Esophagus squamous epithelium (tissue), 5 donors: ENCODE results near the gene PLAGL2. TPM values are rescaled to one million over a fixed set of nuclear protein-coding genes. Genes with fewer than 3 reads are reported as not detected.

Experiments
- DNase-seq: peaks from one replicate; lab custom pipeline; 2025; lab: John Stamatoyannopoulos, UW
- H3K27ac ChIP-seq, 4 donors: fragments of 200-600 bp; sonication (generic); one replicate each; pipeline ENCODE4 v1.5.1; 2016 to 2019; ENCODE audit warnings: mild to moderate bottlenecking in 1 of 4
- H3K27me3 ChIP-seq, 4 donors: fragments of 200-600 bp; sonication (generic); 1 replicate in 3 of 4; 2 replicates in 1 of 4; pipeline versions ENCODE4 v1.5.1 to v1.6.0; 2017 to 2021; ENCODE audit warnings: antibody characterized with exemption in 1 of 4
- H3K36me3 ChIP-seq, 3 donors: fragments of 200-600 bp; sonication (generic); one replicate each; pipeline ENCODE4 v1.5.1; 2016 to 2019
- H3K4me1 ChIP-seq, 3 donors: fragments of 200-600 bp; sonication (generic); one replicate each; pipeline ENCODE4 v1.5.1; 2017 to 2019
- H3K4me3 ChIP-seq, 4 donors: fragments of 200-600 bp; sonication (generic); 1 replicate in 3 of 4; 2 replicates in 1 of 4; pipeline ENCODE4 v1.5.1; 2016 to 2019; ENCODE audit warnings: mild to moderate bottlenecking in 2 of 4, moderate library complexity in 1 of 4
- H3K9me3 ChIP-seq, 3 donors: fragments of 200-600 bp; sonication (generic); one replicate each; pipeline ENCODE4 v1.5.1; 2016 to 2019
- POLR2A ChIP-seq, 4 donors: fragments of 450-650 bp; IDR thresholded peaks; one replicate each; pipeline ENCODE4 v1.6.1; 2017; ENCODE audit warnings: antibody characterized with exemption in 4 of 4, mild to moderate bottlenecking in 4 of 4, moderate library complexity in 3 of 4
- WGBS, 2 donors: methylation state at CpG; one replicate each; pipeline ENCODE4 v1.1.5; 2018; 5-methylcytosine and 5-hydroxymethylcytosine counted together
- intact Hi-C: fragments of 100-400 bp; cut with DNase I; formaldehyde crosslinking; loops from one replicate; pipeline ENCODE4 v1.15.0; 2022
- total RNA-seq, 4 donors: library from RNA; depleted of rRNA; stranded (reverse); fragments of >200 nt; gene quantifications; one replicate each; pipeline ENCODE4 v1.1.0, GENCODE V29; 2016
- TF ChIP-seq, protein P1 (sequence below), 6 experiments: fragments of 450-650 bp in 4 of 6; fragments of 200-600 bp in 2 of 6; sonication (generic) in 2 of 6; IDR thresholded peaks; one replicate each; pipeline ENCODE4 v1.5.1; 2016 to 2019; ENCODE audit warnings: antibody characterized with exemption in 6 of 6, mild to moderate bottlenecking in 4 of 6, moderate library complexity in 4 of 6
- donor health status: DM: yes; HTN: yes; CAD: no.

Gene PLAGL2
- total RNA-seq, 4 donors from 2014 or later = 6.2 to 14.0 (median 11.2) TPM

DNA sequence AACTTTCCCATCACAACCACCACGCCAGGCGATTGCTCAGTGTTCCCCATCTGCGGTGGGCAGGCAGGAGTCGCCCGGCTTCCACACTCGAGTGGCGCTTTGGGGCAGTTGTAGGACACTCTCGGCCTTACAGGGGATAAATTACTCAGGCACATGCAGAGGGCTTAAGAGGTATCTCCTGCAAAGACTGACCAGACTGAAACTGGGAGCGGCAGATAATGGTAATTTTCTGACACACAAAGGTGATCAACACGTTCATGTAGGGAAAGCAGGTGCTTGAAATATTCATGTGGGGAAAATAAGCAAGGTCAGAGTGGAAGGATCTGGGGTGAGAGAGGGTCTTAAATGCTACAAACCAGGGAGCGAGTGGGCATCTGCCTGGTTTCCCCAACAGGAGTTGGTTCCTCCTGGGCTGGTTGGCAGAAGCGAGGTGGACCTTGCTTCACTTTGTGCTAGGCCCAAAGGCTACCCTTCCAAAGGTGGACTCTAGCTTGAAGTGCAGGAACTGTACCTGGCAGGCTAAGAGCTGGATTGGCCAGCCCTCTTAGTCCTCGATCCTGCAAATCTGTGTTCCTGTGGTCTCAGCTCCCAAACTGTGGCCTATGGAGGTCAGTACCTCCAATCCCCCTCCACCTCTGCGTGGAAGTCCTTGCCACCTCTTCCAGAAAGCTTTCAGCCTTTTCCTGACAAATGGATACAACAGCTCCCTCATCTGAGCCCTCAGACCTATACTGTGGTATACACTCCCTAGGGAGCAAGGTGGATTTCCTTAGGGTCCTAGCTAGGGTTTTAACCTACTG lies 16.7 kb downstream of the PLAGL2 start:
- no peak for DNase-seq
- peaks cover 0 to 26% (median 1%) of the 10 kb centered on the region in 3 donors for H3K36me3 ChIP-seq
- intact Hi-C loops = no loop called here
- peak overlapping the region; percentile 71 to 83 (median 80) for H3K27ac ChIP-seq
- no peaks in the 10 kb centered on the region for H3K27me3 ChIP-seq
- WGBS, 2 donors = 62 to 64% methylated on average over 7 to 13 of the region's 14 CpGs
- H3K4me3 ChIP-seq = peak overlapping the region; percentile 49 to 75 (median 64)
- H3K4me1 ChIP-seq = peaks cover 8 to 32% (median 12%) of the 10 kb centered on the region in 3 donors
- TF ChIP-seq POLR2A (IDR thresholded peaks at IDR 0.05) = no peak
- TF ChIP-seq, protein P1, sequence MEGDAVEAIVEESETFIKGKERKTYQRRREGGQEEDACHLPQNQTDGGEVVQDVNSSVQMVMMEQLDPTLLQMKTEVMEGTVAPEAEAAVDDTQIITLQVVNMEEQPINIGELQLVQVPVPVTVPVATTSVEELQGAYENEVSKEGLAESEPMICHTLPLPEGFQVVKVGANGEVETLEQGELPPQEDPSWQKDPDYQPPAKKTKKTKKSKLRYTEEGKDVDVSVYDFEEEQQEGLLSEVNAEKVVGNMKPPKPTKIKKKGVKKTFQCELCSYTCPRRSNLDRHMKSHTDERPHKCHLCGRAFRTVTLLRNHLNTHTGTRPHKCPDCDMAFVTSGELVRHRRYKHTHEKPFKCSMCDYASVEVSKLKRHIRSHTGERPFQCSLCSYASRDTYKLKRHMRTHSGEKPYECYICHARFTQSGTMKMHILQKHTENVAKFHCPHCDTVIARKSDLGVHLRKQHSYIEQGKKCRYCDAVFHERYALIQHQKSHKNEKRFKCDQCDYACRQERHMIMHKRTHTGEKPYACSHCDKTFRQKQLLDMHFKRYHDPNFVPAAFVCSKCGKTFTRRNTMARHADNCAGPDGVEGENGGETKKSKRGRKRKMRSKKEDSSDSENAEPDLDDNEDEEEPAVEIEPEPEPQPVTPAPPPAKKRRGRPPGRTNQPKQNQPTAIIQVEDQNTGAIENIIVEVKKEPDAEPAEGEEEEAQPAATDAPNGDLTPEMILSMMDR (IDR thresholded peaks at IDR 0.05) = no peak
- no peaks in the 10 kb centered on the region for H3K9me3 ChIP-seq

DNA sequence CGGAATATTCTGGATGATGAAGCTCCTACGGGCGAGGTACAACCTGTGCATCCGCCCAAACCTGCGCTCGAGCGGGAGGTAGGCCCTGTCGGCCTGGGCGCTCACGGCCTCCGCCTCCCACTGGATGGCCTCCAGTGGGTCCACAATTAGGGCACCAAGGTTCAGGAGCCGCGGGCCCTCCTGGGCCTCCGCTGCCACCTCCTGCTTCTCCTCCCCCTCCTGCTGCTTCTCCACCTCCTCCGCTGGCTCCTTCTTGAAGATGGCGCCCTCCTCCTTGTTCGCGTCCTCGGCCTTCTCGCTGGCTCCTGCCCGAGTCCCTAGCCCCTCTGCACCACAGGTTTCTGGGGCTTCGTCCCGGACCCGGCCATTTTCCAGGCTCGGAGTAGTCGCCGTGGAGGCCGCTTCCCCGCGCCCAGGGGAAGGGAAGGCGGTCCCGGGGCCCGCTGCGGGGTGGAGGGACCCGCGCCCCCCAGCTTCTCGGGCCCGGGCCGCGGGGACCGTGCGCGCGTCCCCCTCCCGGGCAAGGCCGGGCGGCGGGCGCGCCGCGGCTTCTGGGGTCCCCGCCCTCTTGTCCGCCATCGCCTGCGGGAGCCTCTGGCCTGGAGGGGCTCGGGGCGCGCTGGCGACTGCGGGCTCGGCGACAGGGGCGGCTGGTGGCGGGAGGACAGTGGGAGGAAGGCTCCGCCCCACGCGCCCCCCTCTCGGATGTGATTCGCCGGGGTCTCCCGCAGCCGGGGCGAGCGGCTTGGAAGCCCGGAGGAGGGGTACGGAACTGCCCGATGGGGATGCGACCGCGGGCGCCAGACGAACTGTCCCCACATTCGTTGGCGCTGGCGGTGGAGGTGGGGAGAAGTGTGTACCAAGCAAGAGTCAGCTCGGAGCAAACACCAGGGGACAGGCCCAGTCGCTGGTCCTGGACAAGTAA lies 17.6 kb downstream of the PLAGL2 start:
- peak overlapping the region; percentile 49 to 75 (median 64) for H3K4me3 ChIP-seq
- peak overlapping the region; percentile 71 to 83 (median 80) for H3K27ac ChIP-seq
- DNase-seq = no peak
- H3K36me3 ChIP-seq = peaks cover 0 to 18% (median 0%) of the 10 kb centered on the region in 3 donors
- WGBS, 2 donors = 0 to 19% methylated on average over 4 to 28 of the region's 88 CpGs
- no peaks in the 10 kb centered on the region for H3K27me3 ChIP-seq
- H3K9me3 ChIP-seq = no peaks in the 10 kb centered on the region
- TF ChIP-seq, protein P1 (IDR thresholded peaks at IDR 0.05) = no peak
- TF ChIP-seq POLR2A (IDR thresholded peaks at IDR 0.05) = no peak
- H3K4me1 ChIP-seq = peaks cover 8 to 32% (median 12%) of the 10 kb centered on the region in 3 donors
- intact Hi-C loops = no loop called here

GRCh38 chr20:32189123-32189410 lies 18.5 kb downstream of the PLAGL2 start:
- peak overlapping the region in 2 of 4 donors; percentile 71 to 75 for H3K4me3 ChIP-seq
- WGBS, 2 donors = 94% methylated on average over 6 of the region's 9 CpGs; no CpG with 5 or more reads in 1 of the 2 donors
- no peaks in the 10 kb centered on the region for H3K27me3 ChIP-seq
- TF ChIP-seq POLR2A (IDR thresholded peaks at IDR 0.05) = no peak
- TF ChIP-seq, protein P1 (IDR thresholded peaks at IDR 0.05) = no peak
- H3K9me3 ChIP-seq = no peaks in the 10 kb centered on the region
- no peak for DNase-seq
- intact Hi-C loops = no loop called here
- H3K4me1 ChIP-seq = peaks cover 8 to 32% (median 12%) of the 10 kb centered on the region in 3 donors
- peaks cover 0 to 11% (median 0%) of the 10 kb centered on the region in 3 donors for H3K36me3 ChIP-seq
- peak overlapping the region in 1 of 4 donors; percentile 83 for H3K27ac ChIP-seq

DNA sequence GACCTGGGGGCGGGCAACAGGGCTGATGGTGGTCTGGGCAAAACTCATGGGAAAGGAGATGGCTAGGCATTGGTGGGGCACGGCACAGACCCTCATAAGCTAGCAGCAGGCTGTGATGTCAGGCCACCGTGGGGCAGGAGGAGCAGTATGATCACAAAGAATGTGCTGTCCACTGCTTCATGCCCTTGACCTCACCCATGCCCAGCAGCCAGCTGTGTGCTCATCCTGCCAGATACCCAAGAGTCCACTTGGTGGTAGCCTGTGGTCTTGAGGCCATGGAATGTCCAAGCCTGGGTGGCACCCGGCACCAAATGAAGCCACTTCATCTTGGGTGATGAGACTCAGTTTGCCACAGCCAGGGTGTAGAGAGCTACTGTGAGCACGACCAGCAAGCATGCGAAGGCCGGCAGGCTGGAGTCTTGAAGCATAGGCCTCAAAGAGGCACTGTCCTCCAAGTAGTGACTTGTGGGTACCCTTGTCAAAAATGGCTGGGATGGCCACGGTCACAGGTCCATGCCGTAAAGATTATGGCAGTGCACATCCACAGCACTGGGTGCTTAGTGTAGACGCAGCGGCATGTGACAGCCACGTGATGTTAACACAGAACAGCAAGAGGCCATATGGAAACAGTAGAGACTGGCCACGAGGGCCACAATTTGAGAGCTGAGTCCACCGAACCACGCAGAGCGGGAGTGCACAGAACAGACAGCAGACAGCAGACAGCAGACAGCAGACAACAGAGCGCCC lies 19.0 kb downstream of the PLAGL2 start:
- TF ChIP-seq, protein P1 (IDR thresholded peaks at IDR 0.05) = no peak
- no peak for TF ChIP-seq POLR2A (IDR thresholded peaks at IDR 0.05)
- H3K27me3 ChIP-seq = no peaks in the 10 kb centered on the region
- no peak for DNase-seq
- H3K9me3 ChIP-seq = no peaks in the 10 kb centered on the region
- H3K4me1 ChIP-seq = peaks cover 8 to 32% (median 12%) of the 10 kb centered on the region in 3 donors
- WGBS, 2 donors = 88 to 98% methylated on average over 14 to 15 of the region's 17 CpGs
- H3K36me3 ChIP-seq = peaks cover 0 to 10% (median 0%) of the 10 kb centered on the region in 3 donors
- intact Hi-C loops = no loop called here
- H3K4me3 ChIP-seq = peak overlapping the region in 1 of 4 donors; percentile 75
- no peak overlapping the region for H3K27ac ChIP-seq
